Choroid plexus epithelial cell (primary cell): ENCODE data around the gene IL19.
A peak's percentile ranks its signal among the peaks of the same experiment; 100 is the strongest.

Experiments
- DNase-seq: peaks from one replicate; pipeline ENCODE4 v3.0.0-alpha.2; 2010; ENCODE audit warnings: low read depth
- H3K4me3 ChIP-seq: 2 replicates; pipeline ENCODE4 v1.5.1; 2011; ENCODE audit warnings: low read depth, mild to moderate bottlenecking, control low read depth, low read length, moderate library complexity
- TF ChIP-seq, protein P1 (sequence below): conservative IDR thresholded peaks from 2 replicates; pipeline ENCODE4 v1.5.1; 2011; ENCODE audit warnings: low read depth, mild to moderate bottlenecking, control low read depth, inconsistent platforms, low read length, moderate library complexity

The IL19 gene

GRCh38 chr1:206856674-206857464, 86.3 kb downstream of the IL19 start:
- H3K4me3 ChIP-seq, result no peak overlapping the region
- peak; percentile 20 for DNase-seq
- TF ChIP-seq, protein P1, sequence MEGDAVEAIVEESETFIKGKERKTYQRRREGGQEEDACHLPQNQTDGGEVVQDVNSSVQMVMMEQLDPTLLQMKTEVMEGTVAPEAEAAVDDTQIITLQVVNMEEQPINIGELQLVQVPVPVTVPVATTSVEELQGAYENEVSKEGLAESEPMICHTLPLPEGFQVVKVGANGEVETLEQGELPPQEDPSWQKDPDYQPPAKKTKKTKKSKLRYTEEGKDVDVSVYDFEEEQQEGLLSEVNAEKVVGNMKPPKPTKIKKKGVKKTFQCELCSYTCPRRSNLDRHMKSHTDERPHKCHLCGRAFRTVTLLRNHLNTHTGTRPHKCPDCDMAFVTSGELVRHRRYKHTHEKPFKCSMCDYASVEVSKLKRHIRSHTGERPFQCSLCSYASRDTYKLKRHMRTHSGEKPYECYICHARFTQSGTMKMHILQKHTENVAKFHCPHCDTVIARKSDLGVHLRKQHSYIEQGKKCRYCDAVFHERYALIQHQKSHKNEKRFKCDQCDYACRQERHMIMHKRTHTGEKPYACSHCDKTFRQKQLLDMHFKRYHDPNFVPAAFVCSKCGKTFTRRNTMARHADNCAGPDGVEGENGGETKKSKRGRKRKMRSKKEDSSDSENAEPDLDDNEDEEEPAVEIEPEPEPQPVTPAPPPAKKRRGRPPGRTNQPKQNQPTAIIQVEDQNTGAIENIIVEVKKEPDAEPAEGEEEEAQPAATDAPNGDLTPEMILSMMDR, result peak; percentile 50

- no peak for DNase-seq
- TF ChIP-seq, protein P1, result no peak
- no peak overlapping the region for H3K4me3 ChIP-seq
These were observed 88.5 kb downstream of the IL19 start for GRCh38 chr1:206859082-206859521.

- H3K4me3 ChIP-seq, result no peak overlapping the region
- no peak for DNase-seq
- TF ChIP-seq, protein P1, result no peak
These were observed 89.6 kb downstream of the IL19 start for GRCh38 chr1:206860165-206860564.

- H3K4me3 ChIP-seq, result no peak overlapping the region
- TF ChIP-seq, protein P1, result no peak
- DNase-seq, result no peak
These were observed 92.7 kb downstream of the IL19 start for GRCh38 chr1:206863266-206863665.

DNA sequence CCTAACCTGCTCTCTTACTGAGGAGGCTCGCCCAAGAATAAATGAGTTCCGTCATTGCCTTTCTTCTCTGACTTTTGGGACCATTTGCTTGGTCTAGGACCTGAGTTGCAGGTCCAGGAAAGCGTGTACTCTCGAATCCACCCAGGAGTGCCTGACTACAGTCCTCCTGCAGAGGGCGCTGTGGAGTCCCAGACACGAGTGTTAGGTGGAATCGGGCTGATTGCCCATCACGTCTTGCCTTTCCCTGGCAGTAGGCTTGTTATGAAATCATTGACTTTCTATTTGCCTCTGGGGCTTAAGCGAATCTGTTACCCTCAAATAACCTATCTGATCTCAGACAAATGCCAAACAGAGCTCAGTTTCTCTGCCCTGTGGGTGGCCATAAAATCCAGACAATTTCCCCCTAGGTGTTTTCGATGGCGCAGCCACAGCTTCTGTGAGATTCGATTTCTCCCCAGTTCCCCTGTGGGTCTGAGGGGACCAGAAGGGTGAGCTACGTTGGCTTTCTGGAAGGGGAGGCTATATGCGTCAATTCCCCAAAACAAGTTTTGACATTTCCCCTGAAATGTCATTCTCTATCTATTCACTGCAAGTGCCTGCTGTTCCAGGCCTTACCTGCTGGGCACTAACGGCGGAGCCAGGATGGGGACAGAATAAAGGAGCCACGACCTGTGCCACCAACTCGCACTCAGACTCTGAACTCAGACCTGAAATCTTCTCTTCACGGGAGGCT, 94.5 kb downstream of the IL19 start, which contains the start of gene IL20:
Gene IL20, plus strand, starts transcription at position 685 of the 733 bp plus-strand sequence. CDS start 230 bp downstream, outside the sequence.
- TF ChIP-seq, protein P1, result peak; percentile 99
- peak; percentile 88 for DNase-seq
- no peak within 1 kb of the TSS for H3K4me3 ChIP-seq

- DNase-seq, result peak; percentile 28
- H3K4me3 ChIP-seq, result no peak overlapping the region
- TF ChIP-seq, protein P1, result no peak
These were observed 95.5 kb downstream of the IL19 start for GRCh38 chr1:206866062-206866461.

DNA sequence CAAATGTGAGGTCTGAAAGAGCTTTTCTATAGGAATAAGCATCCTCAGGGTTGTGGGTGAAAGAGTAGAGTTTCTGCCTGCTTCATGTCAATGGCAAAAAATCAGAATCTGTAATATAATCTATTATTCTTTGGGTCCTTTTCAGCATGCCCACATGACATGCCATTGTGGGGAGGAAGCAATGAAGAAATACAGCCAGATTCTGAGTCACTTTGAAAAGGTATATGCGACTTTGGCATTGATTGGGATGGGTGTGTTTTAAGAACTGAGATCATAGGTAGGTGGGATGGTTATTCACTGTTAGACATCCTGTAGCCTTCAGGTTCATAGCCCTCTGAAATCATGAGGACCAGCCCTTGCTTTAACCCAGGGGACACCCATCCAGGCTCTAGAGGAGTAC, 96.7 kb downstream of the IL19 start:
- TF ChIP-seq, protein P1, result no peak
- DNase-seq, result no peak
- no peak overlapping the region for H3K4me3 ChIP-seq
